Measurements from ENCODE around the gene SBNO1.

- no peak for TF ChIP-seq POLR2AphosphoS5 (IDR thresholded peaks at IDR 0.05; ENCODE audit: low read depth, low read length)
- TF ChIP-seq, protein P1, sequence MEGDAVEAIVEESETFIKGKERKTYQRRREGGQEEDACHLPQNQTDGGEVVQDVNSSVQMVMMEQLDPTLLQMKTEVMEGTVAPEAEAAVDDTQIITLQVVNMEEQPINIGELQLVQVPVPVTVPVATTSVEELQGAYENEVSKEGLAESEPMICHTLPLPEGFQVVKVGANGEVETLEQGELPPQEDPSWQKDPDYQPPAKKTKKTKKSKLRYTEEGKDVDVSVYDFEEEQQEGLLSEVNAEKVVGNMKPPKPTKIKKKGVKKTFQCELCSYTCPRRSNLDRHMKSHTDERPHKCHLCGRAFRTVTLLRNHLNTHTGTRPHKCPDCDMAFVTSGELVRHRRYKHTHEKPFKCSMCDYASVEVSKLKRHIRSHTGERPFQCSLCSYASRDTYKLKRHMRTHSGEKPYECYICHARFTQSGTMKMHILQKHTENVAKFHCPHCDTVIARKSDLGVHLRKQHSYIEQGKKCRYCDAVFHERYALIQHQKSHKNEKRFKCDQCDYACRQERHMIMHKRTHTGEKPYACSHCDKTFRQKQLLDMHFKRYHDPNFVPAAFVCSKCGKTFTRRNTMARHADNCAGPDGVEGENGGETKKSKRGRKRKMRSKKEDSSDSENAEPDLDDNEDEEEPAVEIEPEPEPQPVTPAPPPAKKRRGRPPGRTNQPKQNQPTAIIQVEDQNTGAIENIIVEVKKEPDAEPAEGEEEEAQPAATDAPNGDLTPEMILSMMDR (IDR thresholded peaks at IDR 0.05), result no peak
Observed at GRCh38 chr12:123267991-123268843, 96.4 kb downstream of the SBNO1 start.

Measured in Panc1 (cell line).